Measurements from ENCODE around the gene PCED1B.
"Not testable (repeated sequence)": the region's sequence is repeated elsewhere in the genome, so short reads cannot be mapped to it uniquely, and the experiment has no call there.

The PCED1B gene

GRCh38 chr12:47214771-47215170 is 135.3 kb downstream of the PCED1B start:
- Histone ChIP-seq H3K4me1 (ENCODE audit: control insufficient read depth, insufficient read depth, low read length) (no peaks in the 10 kb centered on the region), H3K9me3 (ENCODE audit: control insufficient read depth, insufficient read depth, low read depth, low read length) (no peaks in the 10 kb centered on the region), H3K4me3 (ENCODE audit: low read depth, low read length) (no peak overlapping the region), H3K27ac (ENCODE audit: extremely low read depth, low read depth, low read length) (no peak overlapping the region), H3K36me3 (ENCODE audit: control insufficient read depth in 2 of 2, insufficient read depth in 1 of 2, low read length in 2 of 2) (no peaks in the 10 kb centered on the region)
- TF ChIP-seq ZNF664 (tag by site-specific recombination; IDR thresholded peaks at IDR 0.05) = no peak
- no peak for TF ChIP-seq ZNF555 (tag by site-specific recombination; conservative IDR thresholded peaks at IDR 0.05)
- no peak for TF ChIP-seq KLF1 (tag by site-specific recombination; IDR thresholded peaks at IDR 0.05)
- no peak for TF ChIP-seq ZNF37A (tag by site-specific recombination; IDR thresholded peaks at IDR 0.05)
- no peak for TF ChIP-seq ZNF302 (tag by site-specific recombination; IDR thresholded peaks at IDR 0.05; ENCODE audit: low read depth)
- TF ChIP-seq PRDM6 (tag by site-specific recombination; IDR thresholded peaks at IDR 0.05) = no peak
- no peak for TF ChIP-seq ZNF501 (tag by site-specific recombination; IDR thresholded peaks at IDR 0.05)
- no peak for TF ChIP-seq ZNF488 (tag by site-specific recombination; IDR thresholded peaks at IDR 0.05)
- no peak for TF ChIP-seq ZNF362 (tag by site-specific recombination; IDR thresholded peaks at IDR 0.05)
- no peak for TF ChIP-seq ZNF324 (tag by site-specific recombination; IDR thresholded peaks at IDR 0.05)
- TF ChIP-seq ZNF146 (tag by site-specific recombination; IDR thresholded peaks at IDR 0.05) = no peak
- no peak for TF ChIP-seq ZNF16 (tag by site-specific recombination; IDR thresholded peaks at IDR 0.05; ENCODE audit: low read depth)
- no peak for TF ChIP-seq ZBTB7A (tag by site-specific recombination; IDR thresholded peaks at IDR 0.05; ENCODE audit: low read depth)
- TF ChIP-seq YY2 (tag by site-specific recombination; IDR thresholded peaks at IDR 0.05) = no peak
- TF ChIP-seq ZNF175 (tag by site-specific recombination; IDR thresholded peaks at IDR 0.05) = no peak
- no peak for TF ChIP-seq ZNF596 (tag by site-specific recombination; IDR thresholded peaks at IDR 0.05)
- TF ChIP-seq ZNF426 (tag by site-specific recombination; IDR thresholded peaks at IDR 0.05) = no peak
- TF ChIP-seq KLF10 (tag by site-specific recombination; IDR thresholded peaks at IDR 0.05) = no peak
- TF ChIP-seq KLF7 (tag by site-specific recombination; IDR thresholded peaks at IDR 0.05; ENCODE audit: borderline replicate concordance) = no peak
- CTCF ChIA-PET = no interaction called here
- POLR2A ChIA-PET = no interaction called here

DNA sequence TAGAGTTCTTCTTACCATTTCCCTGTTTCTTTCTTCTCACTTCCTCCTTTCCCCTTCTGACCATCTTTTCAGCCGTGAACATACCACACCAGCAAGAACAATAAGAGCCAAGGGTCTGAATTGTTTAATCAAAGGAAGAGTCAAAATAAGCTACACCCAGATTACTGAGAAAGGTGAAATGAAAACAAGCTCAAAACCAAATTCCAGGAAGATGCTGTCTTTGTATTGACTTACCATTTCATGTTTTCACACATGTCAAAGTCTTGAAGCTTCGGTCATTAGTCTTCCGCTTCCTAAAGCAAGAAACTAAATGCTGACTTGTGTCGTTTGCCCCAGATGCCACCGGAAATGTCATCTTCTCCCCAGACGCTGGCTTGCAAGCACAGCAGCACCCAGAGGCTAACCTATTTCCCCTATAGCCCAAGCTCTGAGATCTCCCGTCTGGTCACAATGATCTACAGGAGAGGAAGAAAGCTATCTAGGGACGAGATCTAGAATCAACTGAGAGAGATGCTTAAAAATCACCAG is 136.8 kb downstream of the PCED1B start:
- H3K9me3 ChIP-seq (ENCODE audit: control insufficient read depth, insufficient read depth, low read depth, low read length) = no peaks in the 10 kb centered on the region
- ChIA-PET CTCF (interaction anchor here (0.6 kb wide), 1 partner anchor 88 kb away, joined by 4 read pairs; no protein-coding TSS in a partner anchor), POLR2A (no interaction called here)
- TF ChIP-seq ZNF24 (tag by site-specific recombination; IDR thresholded peaks at IDR 0.05) (no peak), ZNF2 (tag by site-specific recombination; IDR thresholded peaks at IDR 0.05) (no peak), MYNN (tag by site-specific recombination; IDR thresholded peaks at IDR 0.05; ENCODE audit: borderline replicate concordance) (no peak), CTCF (tag by site-specific recombination; IDR thresholded peaks at IDR 0.05) (no peak)
- no peaks in the 10 kb centered on the region for H3K36me3 ChIP-seq (ENCODE audit: control insufficient read depth in 2 of 2, insufficient read depth in 1 of 2, low read length in 2 of 2)
- H3K4me1 ChIP-seq (ENCODE audit: control insufficient read depth, insufficient read depth, low read length) = no peaks in the 10 kb centered on the region
- no peak overlapping the region for H3K27ac ChIP-seq (ENCODE audit: extremely low read depth, low read depth, low read length)
- no peak overlapping the region for H3K4me3 ChIP-seq (ENCODE audit: low read depth, low read length)

GRCh38 chr12:47217595-47217869 is 138.1 kb downstream of the PCED1B start:
- H3K4me1 ChIP-seq (ENCODE audit: control insufficient read depth, insufficient read depth, low read length); H3K36me3 ChIP-seq (ENCODE audit: control insufficient read depth in 2 of 2, insufficient read depth in 1 of 2, low read length in 2 of 2); CTCF ChIA-PET; POLR2A ChIA-PET; H3K9me3 ChIP-seq (ENCODE audit: control insufficient read depth, insufficient read depth, low read depth, low read length); H3K27ac ChIP-seq (ENCODE audit: extremely low read depth, low read depth, low read length); H3K4me3 ChIP-seq (ENCODE audit: low read depth, low read length): not testable (repeated sequence)

All from HEK293 (cell line).